ENCODE results near the gene NUDT7. TPM values are rescaled to one million over a fixed set of nuclear protein-coding genes. Genes with fewer than 3 reads are reported as not detected.

NUDT7 gene
- total RNA-seq, 1 donor from 2014 or later: 0.82 TPM

DNA sequence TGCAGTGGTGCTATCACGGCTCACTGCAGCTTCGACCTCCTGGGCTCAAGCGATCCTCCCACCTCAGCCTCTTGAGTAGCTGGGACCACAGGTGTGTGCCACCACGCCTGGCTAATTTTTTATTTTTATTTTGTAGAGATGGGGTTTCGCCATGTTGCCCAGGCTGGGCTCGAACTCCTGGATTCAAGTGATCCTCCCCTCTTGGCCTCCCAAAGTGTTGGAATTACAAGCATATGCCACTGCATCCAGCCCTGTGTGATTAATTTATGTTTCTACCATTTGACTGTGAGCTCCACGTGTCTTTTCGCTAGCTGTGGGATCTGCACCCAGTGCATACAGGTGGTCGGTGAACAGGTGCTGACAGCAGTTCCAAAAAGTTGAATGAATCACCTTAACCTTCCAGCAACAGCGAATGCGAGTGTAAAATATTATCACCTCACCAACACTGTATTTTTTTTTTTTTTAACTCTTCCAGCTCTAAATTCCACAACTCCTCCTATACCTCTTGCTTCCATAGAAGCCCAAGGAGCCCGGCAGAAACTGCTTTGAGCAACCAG, 484 bp upstream of the NUDT7 start:
- FAIRE-seq: no peak
- no peak for DNase-seq (ENCODE audit: low spot score in 2 of 2)

DNA sequence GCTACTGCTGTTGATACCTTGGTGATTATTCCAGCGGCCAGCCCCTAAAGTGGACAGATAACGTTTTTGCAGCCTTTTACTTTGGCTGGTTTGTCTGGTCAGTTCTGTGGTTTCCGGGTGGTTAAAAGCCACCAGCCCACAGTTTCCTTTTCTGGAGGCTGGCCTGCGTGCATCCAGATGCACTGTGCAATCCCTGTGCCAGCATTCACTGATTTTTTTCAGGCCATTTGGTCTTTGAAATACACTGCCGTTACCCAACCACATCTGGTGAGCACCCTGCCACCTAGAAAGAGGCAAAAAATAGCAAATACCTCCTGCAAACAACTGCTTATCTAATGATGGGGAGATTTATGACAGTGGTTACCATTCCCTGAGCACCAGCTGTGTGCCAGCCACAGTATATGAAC, 797 bp downstream of the NUDT7 start:
- DNase-seq (ENCODE audit: low spot score in 2 of 2) (peak in 1 of 2 donors; percentile 13), FAIRE-seq (no peak)

DNA sequence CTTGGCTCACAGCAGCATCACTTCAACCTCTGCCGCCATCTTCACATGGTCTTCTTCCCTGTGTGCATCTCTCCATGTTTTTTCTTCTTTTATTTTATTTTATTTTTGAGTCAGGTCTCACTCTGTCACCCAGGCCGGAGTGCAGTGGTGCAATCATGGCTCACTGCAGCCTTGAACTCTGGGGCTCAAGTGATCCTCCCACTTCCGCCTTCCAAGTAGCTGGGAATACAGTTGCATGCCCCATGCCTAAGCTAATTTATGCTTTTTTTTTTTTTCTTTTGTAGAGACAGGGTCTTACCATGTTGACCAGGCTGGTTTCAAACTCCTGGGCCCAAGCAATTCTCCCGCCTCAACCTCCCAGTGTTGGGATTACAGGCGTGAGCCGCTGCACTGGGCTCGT, 1.9 kb downstream of the NUDT7 start:
- DNase-seq (ENCODE audit: low spot score in 2 of 2) (no peak), FAIRE-seq (no peak)

DNA sequence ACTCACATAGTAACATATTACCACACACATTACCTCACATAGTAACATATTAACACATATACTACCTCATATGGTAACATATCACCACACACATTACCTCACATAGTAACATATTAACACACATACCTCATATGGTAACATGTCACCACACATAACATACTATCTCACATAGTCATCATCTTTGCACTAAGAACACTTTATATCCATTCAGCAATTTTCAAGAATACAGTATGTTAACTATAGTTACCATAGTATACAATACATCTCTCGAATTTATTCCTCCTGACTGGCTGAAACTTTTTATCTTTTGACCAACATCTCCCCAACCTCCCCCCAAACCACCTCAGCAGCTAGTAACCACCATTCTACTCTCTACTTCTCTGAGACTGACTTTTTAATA, 7.6 kb downstream of the NUDT7 start:
- DNase-seq (ENCODE audit: low spot score in 2 of 2): no peak
- FAIRE-seq: no peak

DNA sequence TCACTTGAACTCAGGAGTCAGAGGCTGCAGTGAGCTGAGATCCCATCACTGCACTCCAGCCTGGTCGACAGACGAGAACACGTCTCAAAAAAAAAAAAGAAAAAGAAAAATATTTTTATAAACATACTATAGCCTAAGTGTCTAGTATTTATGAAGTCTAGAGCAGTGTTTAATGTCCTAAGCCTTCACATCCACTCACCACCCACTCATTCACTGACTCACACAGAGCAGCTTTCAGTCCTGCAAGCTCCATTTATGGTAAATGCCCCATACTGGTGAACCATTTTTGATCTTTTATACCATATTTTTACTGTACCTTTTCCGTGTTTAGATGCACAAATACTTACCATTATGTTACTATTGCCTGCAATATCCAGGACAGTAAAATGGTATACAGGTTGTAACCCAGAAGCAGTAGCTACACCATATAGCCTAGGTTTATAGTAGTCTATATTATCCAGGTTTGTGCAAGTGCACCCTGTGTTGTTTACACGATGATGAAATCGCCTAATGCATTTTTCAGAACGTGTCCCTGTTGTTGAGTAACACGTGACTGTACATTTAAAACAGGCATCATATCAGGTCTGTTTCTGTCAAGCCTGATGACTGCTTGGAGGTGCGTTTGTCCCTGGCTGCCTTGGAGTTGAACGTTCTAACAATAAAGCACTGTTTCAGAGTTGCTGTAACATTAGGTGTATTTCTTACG, 10.1 kb downstream of the NUDT7 start:
- FAIRE-seq (no peak), DNase-seq (ENCODE audit: low spot score in 2 of 2) (no peak)

DNA sequence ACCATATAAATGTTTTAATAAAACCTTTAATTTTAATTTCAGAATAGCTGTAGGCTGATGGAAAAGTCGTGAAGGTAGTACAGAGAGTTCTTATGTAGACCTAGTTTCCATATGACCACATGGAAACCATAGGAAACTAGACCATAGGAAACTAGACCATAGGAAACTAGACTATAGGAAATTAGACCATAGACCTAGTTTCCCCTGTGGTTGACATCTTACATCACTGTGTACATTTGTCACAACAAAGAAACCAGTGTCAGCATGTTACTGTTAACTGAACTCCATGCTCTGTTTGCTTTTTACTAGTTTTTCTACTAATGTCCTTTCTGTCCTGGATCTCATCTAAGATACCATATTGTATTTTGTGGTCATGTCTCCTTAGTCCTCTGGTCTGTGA, 14.6 kb downstream of the NUDT7 start:
- no peak for DNase-seq (ENCODE audit: low spot score in 2 of 2)
- no peak for FAIRE-seq

DNA sequence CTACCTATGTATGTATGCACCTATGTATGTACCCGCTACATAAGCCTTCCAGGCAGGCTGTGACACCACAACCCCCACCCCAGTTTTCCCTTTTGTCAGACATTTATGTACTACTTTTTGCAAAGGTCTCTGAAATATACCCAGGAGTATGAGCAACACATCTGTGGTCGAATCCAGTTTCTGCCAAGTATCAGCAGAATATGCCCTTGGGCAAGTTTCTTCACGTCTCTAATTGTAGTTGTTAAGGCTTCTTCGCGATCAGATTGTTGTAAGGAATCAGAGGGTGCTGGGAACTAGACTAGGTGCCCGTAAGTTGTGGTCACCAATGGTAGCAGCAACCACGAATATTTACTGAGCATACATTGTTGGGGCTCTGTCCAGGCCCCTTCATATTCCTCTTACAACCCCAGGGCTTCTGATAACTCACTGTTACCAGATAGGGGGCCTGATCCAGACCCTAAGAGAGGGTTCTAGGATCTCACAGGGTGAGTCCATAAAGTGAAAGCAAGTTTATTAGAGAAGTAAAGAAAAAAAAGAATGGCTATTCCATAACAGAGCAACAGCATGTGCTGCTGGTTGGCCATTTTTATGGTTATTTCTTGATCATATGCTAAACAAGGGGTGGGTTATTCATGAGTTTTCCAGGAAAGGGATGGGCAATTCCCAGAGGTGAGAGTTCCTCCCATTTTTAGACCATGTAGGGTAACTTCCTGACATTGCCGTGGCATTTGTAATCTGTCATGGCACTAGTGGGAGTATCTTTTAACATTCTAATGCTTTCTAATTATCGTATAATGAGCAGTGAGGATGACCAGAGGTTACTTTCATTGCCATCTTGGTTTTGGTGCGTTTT, 16.6 kb downstream of the NUDT7 start:
- FAIRE-seq (no peak), DNase-seq (ENCODE audit: low spot score in 2 of 2) (no peak)

DNA sequence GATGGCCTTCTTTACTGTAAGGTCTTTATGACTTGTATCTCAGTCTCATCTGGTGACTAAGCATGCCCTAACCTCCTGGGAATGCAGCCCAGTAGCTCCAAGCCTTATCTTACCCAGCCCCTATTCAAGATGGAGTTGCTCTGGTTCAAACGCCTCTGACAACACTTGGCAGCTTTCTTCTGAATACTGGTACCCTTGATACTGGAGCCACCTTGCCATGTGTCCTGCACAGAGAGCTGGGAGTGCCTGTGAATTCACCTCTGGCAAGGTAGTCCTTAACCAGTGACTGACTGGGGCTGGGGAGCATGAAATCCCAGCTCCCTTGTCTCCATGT, 17.2 kb downstream of the NUDT7 start:
- FAIRE-seq (no peak), DNase-seq (ENCODE audit: low spot score in 2 of 2) (no peak)

DNA sequence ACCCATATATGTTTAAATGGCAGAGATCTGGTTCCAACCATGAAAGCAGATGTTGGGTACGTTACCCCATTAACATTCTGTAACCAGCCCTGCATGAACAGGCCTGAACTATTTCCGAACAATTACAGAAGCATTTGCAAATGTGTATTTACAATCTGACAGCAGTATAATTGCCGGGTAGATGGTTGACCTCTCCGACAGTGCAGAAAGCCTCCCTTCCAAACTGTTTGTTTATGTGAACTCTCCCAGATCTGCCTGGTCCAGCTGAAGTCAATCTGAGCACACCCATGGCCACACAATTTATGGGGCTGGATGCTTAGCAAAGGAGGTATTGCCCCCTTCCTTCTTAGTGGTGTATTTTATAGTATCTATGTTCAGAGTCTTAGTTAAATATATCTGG, 21.8 kb downstream of the NUDT7 start:
- DNase-seq (ENCODE audit: low spot score in 2 of 2) (no peak), FAIRE-seq (no peak)

DNA sequence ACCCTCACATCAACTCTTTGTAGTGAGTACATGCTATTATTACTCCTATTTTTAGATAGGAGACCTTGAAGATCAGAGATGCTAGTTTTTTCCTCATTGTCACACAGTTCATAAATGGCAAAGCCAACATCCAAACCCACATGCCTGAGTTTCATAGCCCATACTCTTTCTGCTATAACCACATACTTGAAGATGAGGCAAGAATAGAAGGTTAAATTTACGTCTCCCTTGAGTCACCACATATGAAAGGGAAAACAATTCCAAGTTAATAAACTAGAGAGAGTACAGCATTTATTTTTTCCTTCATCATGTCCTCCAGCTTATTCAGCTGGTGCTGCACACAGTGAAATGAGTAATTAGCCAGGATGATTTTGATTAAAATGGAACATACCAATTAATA, 23.7 kb downstream of the NUDT7 start:
- FAIRE-seq: no peak
- no peak for DNase-seq (ENCODE audit: low spot score in 2 of 2)

DNA sequence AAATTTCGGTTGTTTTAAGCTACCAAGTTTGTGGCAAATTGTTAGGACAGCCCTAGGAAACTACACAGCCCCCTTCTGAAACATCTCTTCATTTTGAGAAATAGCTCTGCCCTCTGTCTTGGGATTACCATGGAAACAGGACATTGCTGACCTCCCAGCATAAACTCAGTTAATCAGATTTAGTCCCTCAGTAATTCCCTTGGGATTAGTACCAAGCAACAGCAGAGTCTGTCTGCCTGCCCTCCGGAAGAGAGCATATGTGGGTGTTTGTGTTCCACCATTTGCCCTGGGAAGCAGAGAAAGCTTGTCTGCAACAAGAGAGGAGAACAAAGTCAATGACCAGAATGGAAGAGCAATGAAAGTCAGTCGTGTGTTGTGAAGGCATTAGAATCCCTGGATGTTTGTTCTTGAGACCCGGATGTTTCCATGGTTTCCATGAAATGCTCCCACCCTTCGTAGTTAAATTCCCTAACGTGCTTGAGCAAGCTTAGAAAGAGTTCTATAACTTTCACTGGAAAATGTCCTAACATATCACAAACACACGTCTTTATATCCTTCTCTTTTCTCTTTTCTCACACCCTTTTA, 26.2 kb downstream of the NUDT7 start:
- DNase-seq (ENCODE audit: low spot score in 2 of 2): no peak
- no peak for FAIRE-seq

DNA sequence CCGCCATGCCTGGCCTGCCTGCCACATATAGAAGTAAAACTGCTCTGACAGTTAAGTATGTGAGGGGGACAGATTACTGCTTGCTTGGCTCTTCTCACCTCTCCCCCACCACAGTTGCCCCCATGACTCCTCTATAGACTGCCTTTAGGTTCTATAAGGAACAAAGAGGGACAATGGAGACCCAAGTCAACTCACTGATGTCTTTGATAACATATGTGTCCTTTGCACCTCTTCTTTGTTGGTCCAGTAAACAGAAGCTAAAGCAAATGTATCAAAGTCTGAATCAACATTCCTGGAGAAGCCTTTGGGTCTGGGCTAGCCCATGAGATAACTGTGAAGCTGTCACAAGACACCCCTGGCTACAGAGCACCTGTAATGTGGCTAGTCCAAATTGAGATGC, 27.1 kb downstream of the NUDT7 start:
- no peak for DNase-seq (ENCODE audit: low spot score in 2 of 2)
- FAIRE-seq: no peak

DNA sequence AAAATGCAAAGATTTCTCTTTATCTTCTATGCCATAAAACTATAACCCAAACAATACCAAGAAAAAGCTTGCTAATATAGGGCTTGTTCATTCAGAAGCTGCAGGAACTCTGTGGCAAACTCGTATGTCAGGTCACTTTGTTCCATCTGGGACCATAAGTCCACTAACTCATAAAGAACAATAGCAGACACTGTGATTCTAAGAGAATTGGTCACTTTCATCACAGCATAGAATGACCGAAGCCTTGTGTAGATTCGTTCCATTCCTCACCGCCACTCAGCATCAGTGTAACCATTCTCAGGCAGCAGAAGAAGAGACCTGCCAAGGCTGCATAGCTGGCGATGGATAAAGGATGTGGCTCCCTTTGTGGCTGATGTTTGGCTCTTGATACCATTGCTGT, 35.7 kb downstream of the NUDT7 start:
- DNase-seq (ENCODE audit: low spot score in 2 of 2) (no peak), FAIRE-seq (no peak)

DNA sequence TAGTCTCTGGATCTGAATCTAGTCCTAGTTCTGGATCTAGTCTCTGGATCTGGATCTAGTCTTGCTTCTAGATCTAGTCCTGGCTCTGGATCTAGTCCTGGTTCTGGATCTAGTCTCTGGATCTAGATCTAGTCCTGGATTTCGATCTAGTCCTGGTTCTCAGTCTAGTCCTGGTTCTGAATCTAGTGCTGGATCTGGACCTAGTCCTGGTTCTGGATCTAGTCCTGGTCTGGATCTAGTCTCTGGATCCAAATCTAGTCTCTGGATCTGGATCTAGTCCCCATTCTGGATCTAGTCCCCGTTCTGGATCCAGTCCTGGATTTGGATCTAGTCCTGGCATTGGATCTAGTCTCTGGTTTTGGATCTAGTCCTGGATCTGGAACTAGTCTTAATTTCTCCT, 36.2 kb downstream of the NUDT7 start:
- DNase-seq (ENCODE audit: low spot score in 2 of 2) (no peak), FAIRE-seq (no peak)

DNA sequence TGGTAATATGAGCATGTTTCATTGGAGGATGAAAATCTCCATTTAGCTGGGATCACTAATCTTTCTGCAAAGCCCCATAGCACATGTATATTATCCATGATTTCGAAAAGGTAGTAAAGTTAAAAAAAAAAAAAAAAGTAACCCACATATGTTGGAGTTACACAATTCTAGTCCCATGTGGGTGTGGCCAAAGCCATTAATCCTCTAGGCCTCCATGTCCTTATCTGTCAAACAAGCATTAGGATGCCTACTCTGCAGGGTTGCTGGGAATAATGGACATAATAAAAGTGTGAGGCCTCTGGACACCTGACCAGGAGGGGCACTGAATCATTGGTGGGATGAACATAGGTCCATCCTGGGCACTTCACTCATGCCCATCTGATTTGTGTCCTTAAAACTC, 36.9 kb downstream of the NUDT7 start:
- DNase-seq (ENCODE audit: low spot score in 2 of 2) (no peak), FAIRE-seq (no peak)

DNA sequence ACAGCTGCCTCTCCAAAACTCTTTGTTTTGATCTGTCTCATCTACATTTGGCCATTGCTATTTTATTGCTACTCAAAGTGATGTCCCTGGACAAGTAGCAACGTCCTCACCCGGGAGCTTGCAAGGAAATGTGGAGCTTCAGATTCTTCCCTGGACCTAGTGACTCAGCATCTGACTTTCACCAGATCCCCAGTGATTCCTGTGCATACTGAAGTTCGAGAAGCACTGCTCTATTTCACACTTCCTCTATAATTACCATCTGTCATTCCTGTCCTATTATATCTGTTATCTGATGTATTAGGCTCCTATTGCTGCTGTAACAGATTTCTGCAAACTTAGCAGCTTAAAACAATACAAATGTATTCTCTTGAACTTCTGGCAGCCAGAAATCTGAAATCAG, 37.5 kb downstream of the NUDT7 start:
- FAIRE-seq: no peak
- no peak for DNase-seq (ENCODE audit: low spot score in 2 of 2)

DNA sequence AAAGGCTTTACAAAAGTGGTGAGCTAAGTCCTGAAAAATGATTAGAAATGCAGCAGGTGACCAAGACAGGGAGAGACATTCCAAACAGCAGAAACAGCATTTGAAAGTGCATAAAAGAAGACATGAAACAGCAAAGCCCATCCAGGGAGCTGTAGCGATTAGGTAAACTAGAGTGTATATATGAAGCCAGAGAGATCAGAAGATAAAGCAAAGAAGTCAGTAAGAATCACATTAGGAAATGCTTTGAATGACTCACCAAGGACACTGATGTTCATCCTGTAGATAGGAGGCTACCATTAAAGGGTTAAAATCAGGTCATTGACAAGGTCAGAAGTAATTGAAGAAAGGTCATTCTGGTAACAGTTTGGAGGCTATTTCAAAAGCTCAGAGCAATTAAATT, 38.5 kb downstream of the NUDT7 start:
- DNase-seq (ENCODE audit: low spot score in 2 of 2): no peak
- FAIRE-seq: no peak

DNA sequence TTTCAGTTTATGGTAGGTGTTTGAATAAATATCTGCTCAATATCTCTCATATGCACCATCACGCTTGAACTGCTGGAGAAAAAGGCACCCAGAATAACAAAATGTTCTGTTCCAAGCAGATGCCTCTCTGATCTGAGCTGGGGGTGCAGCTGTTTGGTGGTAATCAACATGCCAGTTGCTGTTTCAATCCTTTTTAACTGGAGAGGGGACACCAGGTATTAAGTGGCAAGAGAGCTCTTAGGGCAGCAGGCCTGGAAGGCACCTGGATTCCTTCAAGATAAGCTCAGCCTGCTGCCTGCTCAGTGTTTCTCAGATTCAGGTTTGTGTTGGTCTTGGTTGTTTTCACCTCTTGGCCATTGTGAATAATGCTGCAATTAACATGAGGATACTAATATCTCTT, 38.9 kb downstream of the NUDT7 start:
- no peak for FAIRE-seq
- DNase-seq (ENCODE audit: low spot score in 2 of 2): no peak

DNA sequence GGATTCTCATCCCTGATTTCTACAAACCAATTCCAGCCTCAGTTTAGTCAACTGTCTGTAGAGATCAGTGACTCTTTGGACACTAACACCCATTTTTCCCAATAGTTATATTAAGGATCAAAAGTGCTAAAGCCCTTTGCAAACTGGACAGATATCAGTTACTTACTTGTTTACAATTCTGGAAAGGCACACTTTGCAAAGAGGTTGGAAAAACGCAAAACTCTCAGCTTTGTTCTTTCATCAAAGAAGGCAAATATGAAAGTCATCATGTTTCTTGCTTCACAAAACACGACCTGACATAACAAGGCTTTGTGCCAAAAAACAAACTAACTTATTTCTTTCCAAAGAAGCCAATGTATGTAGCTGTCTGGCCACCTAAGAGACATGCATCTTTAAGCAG, 39.9 kb downstream of the NUDT7 start:
- FAIRE-seq: no peak
- DNase-seq (ENCODE audit: low spot score in 2 of 2): no peak

DNA sequence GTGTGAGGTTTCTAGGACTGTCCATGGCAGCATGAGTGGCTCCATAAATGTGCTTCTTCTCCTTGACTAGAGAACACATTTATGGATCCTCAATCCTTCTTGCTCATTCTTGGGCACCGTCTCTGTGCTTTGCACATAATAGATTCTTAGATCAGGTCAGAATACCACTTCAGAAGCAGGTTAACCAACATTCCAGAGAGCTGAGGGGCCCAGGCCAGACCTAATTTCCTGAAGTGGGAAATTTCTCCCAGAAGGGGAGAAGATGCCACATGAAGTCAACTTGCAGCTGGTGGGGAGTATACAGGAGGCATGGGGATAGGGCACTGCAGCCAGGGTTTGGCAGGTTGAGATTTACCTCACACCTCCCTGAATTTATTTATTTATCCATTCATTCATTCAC, 41.7 kb downstream of the NUDT7 start:
- DNase-seq (ENCODE audit: low spot score in 2 of 2) (no peak), FAIRE-seq (no peak)

DNA sequence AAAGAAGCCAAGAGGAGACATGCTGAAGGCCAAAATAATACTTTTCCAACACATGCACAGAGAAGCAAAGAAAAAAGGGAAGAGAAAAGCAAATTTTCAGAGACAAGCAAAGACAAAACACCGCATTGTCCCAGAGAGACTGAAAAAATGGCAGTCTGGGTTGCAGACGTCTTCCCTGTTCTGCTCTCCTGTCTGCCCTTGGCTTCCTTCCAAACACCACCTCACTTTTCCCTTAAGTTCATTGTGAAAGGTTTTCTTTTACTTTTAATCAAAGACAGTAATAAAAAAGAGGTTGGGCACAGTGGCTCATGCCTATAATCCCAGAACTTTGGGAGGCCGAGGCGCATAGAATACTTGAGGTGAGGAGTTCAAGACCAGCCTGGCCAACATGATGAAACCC, 44.9 kb downstream of the NUDT7 start:
- DNase-seq (ENCODE audit: low spot score in 2 of 2) (no peak), FAIRE-seq (no peak)

DNA sequence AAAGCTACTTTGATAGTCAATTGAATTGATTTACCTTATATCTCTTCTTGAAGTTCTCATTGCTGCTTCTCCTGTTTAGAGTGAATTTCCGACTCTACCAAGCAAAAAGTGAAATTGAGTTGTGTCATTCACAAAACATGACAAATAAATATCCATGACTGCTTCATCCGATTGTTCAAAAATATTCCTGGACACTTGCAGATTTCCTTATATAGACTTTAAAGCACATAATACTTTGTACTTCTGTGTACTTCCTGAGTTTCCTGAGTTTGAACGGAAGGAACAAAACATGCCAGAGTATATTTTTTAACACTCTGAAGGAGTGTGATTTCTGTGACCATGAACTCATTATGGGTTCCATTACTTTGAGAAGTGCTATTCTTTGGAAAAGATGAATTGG, 45.5 kb downstream of the NUDT7 start:
- DNase-seq (ENCODE audit: low spot score in 2 of 2) (no peak), FAIRE-seq (no peak)

All from frontal cortex (tissue), 4 donors.